KMS-11 (cell line): ENCODE measurements around the gene CD4.
A peak's percentile ranks its signal among the peaks of the same experiment; 100 is the strongest.

ENCODE experiments used
- H2AFZ ChIP-seq: fragments of 200-600 bp; sonication (generic); 2 replicates; pipeline ENCODE4 v1.6.1; 2016; ENCODE audit warnings: antibody characterized with exemption, mixed run types, low read depth
- H3K27ac ChIP-seq: fragments of 200-600 bp; sonication (generic); 2 replicates; pipeline ENCODE4 v1.6.1; 2016; ENCODE audit warnings: mild to moderate bottlenecking, mixed run types
- H3K27me3 ChIP-seq: fragments of 200-600 bp; sonication (generic); 2 replicates; pipeline ENCODE4 v1.6.1; 2017; ENCODE audit warnings: mild to moderate bottlenecking, low read depth, mixed run types, moderate library complexity; ENCODE audit not compliant: insufficient read depth
- H3K36me3 ChIP-seq: fragments of 200-600 bp; sonication (generic); 2 replicates; pipeline ENCODE4 v1.6.1; 2017; ENCODE audit warnings: mild to moderate bottlenecking, mixed run types; ENCODE audit not compliant: insufficient read depth
- H3K4me1 ChIP-seq: fragments of 200-600 bp; sonication (generic); 2 replicates; pipeline ENCODE4 v1.6.1; 2016; ENCODE audit warnings: mild to moderate bottlenecking, low read depth, mixed run types; ENCODE audit not compliant: poor library complexity, severe bottlenecking
- H3K4me2 ChIP-seq: fragments of 200-600 bp; sonication (generic); 2 replicates; pipeline ENCODE4 v1.7.0; 2016; ENCODE audit warnings: mild to moderate bottlenecking, mixed run types
- H3K4me3 ChIP-seq: fragments of 200-600 bp; sonication (generic); IDR thresholded peaks from 2 replicates; pipeline ENCODE4 v1.6.1; 2017; ENCODE audit warnings: low read depth, low read length, mixed read lengths; ENCODE audit not compliant: insufficient read depth
- H3K79me2 ChIP-seq: fragments of 200-600 bp; sonication (generic); 2 replicates; pipeline ENCODE4 v1.6.1; 2016; ENCODE audit warnings: low read depth, mixed run types; ENCODE audit not compliant: insufficient read depth
- H3K9ac ChIP-seq: fragments of 200-600 bp; sonication (generic); 2 replicates; pipeline ENCODE4 v1.6.1; 2016; ENCODE audit warnings: mild to moderate bottlenecking, mixed run types
- H4K20me1 ChIP-seq: fragments of 200-600 bp; sonication (generic); 2 replicates; pipeline ENCODE4 v1.6.1; 2016; ENCODE audit warnings: mild to moderate bottlenecking, mixed run types; ENCODE audit not compliant: insufficient read depth
- CTCF ChIP-seq: fragments of 200-600 bp; sonication (generic); conservative IDR thresholded peaks from 2 replicates; pipeline ENCODE4 v1.6.1; 2017; ENCODE audit warnings: low read depth, mild to moderate bottlenecking, antibody characterized with exemption, low read length, moderate library complexity, mixed read lengths

The CD4 gene

GRCh38 chr12:6866163-6866919 lies 77.0 kb downstream of the CD4 start:
- peak overlapping the region; percentile 88 for H3K4me2 ChIP-seq
- peak overlapping the region; percentile 57; the same call in 1 of the 2 replicates for H2AFZ ChIP-seq
- H3K27ac ChIP-seq: no peak overlapping the region
- peak overlapping the region; percentile 4 for H3K4me3 ChIP-seq
- H3K9ac ChIP-seq: no peak overlapping the region
- no peak for TF ChIP-seq CTCF
- peaks cover 31% of the 10 kb centered on the region for H3K4me1 ChIP-seq
- H3K36me3 ChIP-seq: no peaks in the 10 kb centered on the region; the same call in 1 of the 2 replicates
- H3K79me2 ChIP-seq: peaks cover 25% of the 10 kb centered on the region
- no peaks in the 10 kb centered on the region for H3K27me3 ChIP-seq
- H4K20me1 ChIP-seq: peaks cover 12% of the 10 kb centered on the region; the same call in 1 of the 2 replicates

GRCh38 chr12:6866920-6867412 lies 77.6 kb downstream of the CD4 start:
- Histone ChIP-seq H2AFZ (peak overlapping the region; percentile 57), H3K4me2 (peak overlapping the region; percentile 88), H3K4me3 (peak overlapping the region; percentile 4), H3K4me1 (peaks cover 37% of the 10 kb centered on the region), H3K9ac (peak overlapping the region; percentile 95; the same call in 1 of the 2 replicates), H3K27me3 (no peaks in the 10 kb centered on the region), H3K27ac (no peak overlapping the region), H4K20me1 (peaks cover 12% of the 10 kb centered on the region; the same call in 1 of the 2 replicates), H3K36me3 (no peaks in the 10 kb centered on the region; the same call in 1 of the 2 replicates), H3K79me2 (peaks cover 25% of the 10 kb centered on the region)
- TF ChIP-seq CTCF: no peak

- H3K36me3 ChIP-seq: no peaks in the 10 kb centered on the region; the same call in 1 of the 2 replicates
- peak within 1 kb of the TSS; percentile 57 for H2AFZ ChIP-seq
- H3K4me1 ChIP-seq: peaks cover 40% of the 10 kb centered on the region
- H3K4me3 ChIP-seq: peak within 1 kb of the TSS; percentile 4
- H4K20me1 ChIP-seq: peaks cover 12% of the 10 kb centered on the region; the same call in 1 of the 2 replicates
- peak within 1 kb of the TSS; percentile 81 for H3K27ac ChIP-seq
- H3K79me2 ChIP-seq: peaks cover 25% of the 10 kb centered on the region
- TF ChIP-seq CTCF: no peak
- H3K4me2 ChIP-seq: peak within 1 kb of the TSS; percentile 88
- peak within 1 kb of the TSS; percentile 95 for H3K9ac ChIP-seq
- H3K27me3 ChIP-seq: no peaks in the 10 kb centered on the region
Observed at GRCh38 chr12:6867413-6868210, 78.3 kb downstream of the CD4 start, which contains the start of gene TPI1. TPI1 (plus strand) TSS chr12:6867531; CDS start chr12:6867567, 36 bp downstream.

GRCh38 chr12:6868211-6869048 lies 79.1 kb downstream of the CD4 start:
- H3K36me3 ChIP-seq: no peaks in the 10 kb centered on the region; the same call in 1 of the 2 replicates
- no peak for TF ChIP-seq CTCF
- no peak overlapping the region for H3K4me3 ChIP-seq
- peaks cover 25% of the 10 kb centered on the region for H3K79me2 ChIP-seq
- H3K4me1 ChIP-seq: peaks cover 40% of the 10 kb centered on the region
- peak overlapping the region; percentile 81 for H3K27ac ChIP-seq
- no peaks in the 10 kb centered on the region for H3K27me3 ChIP-seq
- peak overlapping the region; percentile 65 for H3K4me2 ChIP-seq
- peak overlapping the region; percentile 95; the same call in 1 of the 2 replicates for H3K9ac ChIP-seq
- peaks cover 12% of the 10 kb centered on the region; the same call in 1 of the 2 replicates for H4K20me1 ChIP-seq
- H2AFZ ChIP-seq: no peak overlapping the region
